Subcutaneous preadipocyte (primary cell): Measurements from ENCODE around the gene REEP2. TPM values are rescaled to one million over a fixed set of nuclear protein-coding genes. Genes with fewer than 3 reads are reported as not detected.

Experiments used
- small RNA-seq: library from RNA; depleted of rRNA; stranded (forward); fragments of <200 nt; gene quantifications from one replicate; pipeline ENCODE3, GENCODE V24; 2012
- total RNA-seq: library from RNA; depleted of rRNA; stranded (reverse); fragments of >200 nt; gene quantifications from 2 replicates; pipeline ENCODE4 v1.2.3, GENCODE V29; 2012

REEP2 gene
- 2.2 and 4.8 TPM in 2 replicates for total RNA-seq

DNA sequence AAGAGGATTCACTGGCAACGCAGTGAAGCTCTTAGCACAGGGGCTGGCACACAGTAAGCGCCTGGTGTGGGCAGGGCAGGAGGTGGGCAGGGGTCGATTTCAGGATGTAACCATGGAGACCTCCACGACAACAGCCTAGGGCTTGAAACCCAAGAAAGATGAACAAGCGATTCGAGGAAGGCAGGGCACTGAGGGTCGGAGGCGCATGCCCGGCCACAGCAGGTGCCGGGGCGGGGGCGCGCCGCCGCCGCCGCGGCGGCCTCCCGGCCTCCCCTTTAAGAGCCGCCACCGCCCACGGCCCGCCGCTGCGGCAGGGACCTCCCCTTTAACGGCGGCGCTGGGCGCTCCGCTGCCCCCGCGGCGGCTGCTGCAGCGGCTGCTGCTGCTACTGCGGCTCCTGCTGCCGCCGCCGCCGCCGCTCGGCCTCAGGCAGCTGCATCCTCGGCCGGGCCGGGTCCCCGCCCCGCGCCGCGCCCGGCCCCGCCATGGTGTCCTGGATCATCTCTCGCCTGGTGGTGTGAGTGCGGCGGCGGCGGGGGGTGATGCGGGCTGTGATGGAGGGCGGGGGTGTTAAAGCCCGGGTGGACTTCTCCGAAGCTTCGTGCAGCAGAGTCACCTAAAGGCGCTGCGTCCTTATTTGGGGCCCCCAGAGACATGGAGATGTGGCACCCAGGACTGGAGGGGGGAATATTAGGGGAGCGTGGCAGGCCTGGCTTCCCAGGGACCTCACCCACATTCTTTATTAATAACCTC lies at the start of gene REEP2:
TSS of gene REEP2 (plus strand) at position 334 of the 753 bp plus-strand sequence. CDS start at position 486, 152 bp downstream.

DNA sequence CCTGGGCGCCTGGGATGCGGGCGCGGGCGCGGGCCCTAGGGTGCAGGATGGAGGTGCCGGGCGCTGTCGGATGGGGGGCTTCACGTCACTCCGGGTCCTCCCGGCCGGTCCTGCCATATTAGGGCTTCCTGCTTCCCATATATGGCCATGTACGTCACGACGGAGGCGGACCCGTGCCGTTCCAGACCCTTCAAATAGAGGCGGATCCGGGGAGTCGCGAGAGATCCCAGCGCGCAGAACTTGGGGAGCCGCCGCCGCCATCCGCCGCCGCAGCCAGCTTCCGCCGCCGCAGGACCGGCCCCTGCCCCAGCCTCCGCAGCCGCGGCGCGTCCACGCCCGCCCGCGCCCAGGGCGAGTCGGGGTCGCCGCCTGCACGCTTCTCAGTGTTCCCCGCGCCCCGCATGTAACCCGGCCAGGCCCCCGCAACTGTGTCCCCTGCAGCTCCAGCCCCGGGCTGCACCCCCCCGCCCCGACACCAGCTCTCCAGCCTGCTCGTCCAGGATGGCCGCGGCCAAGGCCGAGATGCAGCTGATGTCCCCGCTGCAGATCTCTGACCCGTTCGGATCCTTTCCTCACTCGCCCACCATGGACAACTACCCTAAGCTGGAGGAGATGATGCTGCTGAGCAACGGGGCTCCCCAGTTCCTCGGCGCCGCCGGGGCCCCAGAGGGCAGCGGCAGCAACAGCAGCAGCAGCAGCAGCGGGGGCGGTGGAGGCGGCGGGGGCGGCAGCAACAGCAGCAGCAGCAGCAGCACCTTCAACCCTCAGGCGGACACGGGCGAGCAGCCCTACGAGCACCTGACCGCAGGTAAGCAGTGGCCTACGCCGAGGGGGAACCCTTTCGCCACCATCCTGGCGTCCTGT lies 26.6 kb downstream of the REEP2 start, which contains the start of gene EGR1:
TSS of gene EGR1 (plus strand) at position 219 of the 864 bp plus-strand sequence. CDS start at position 502, 283 bp downstream.

Small RNAs within 50 kb of the gene (small RNA-seq; reads per million reads assigned to genes)
- not detected for gene AC113403.1

Other genes with a start within 250 kb of the REEP2 start
- 21.7 and 28.3 TPM in 2 replicates for gene CDC23, start 225.7 kb upstream of the REEP2 start, total RNA-seq
- gene GFRA3, start 164.4 kb upstream of the REEP2 start, total RNA-seq, result under 0.01 TPM in 1 of 2 replicates, not detected in the other
- 6.2 and 11.9 TPM in 2 replicates for gene CDC25C, start 107.3 kb upstream of the REEP2 start, total RNA-seq
- 30.1 and 33.2 TPM in 2 replicates for gene FAM53C, start 100.8 kb upstream of the REEP2 start, total RNA-seq
- 36.0 and 49.7 TPM in 2 replicates for gene KDM3B, start 86.4 kb upstream of the REEP2 start, total RNA-seq
- 0.73 and 2.3 TPM in 2 replicates for gene EGR1, start 26.4 kb downstream of the REEP2 start, total RNA-seq
- 128 and 160 TPM in 2 replicates for gene ETF1, start 104.2 kb downstream of the REEP2 start, total RNA-seq
- gene HSPA9, start 136.3 kb downstream of the REEP2 start, total RNA-seq, result 262 and 396 TPM in 2 replicates